HT1080 (cell line): Measurements from ENCODE around the gene AK8. TPM values are rescaled to one million over a fixed set of nuclear protein-coding genes. Genes with fewer than 3 reads are reported as not detected.

Experiments used
- DNase-seq: peaks from one replicate; pipeline ENCODE4 v3.0.0-alpha.2; 2015; ENCODE audit warnings: low read depth
- total RNA-seq: library from RNA; depleted of rRNA; stranded (reverse); fragments of >200 nt; shearing (Covaris generic); gene quantifications from 2 replicates; pipeline ENCODE4 v1.2.3, GENCODE V29; 2014

The AK8 gene
- total RNA-seq, 1 experiment from 2014 or later, result not detected

DNA sequence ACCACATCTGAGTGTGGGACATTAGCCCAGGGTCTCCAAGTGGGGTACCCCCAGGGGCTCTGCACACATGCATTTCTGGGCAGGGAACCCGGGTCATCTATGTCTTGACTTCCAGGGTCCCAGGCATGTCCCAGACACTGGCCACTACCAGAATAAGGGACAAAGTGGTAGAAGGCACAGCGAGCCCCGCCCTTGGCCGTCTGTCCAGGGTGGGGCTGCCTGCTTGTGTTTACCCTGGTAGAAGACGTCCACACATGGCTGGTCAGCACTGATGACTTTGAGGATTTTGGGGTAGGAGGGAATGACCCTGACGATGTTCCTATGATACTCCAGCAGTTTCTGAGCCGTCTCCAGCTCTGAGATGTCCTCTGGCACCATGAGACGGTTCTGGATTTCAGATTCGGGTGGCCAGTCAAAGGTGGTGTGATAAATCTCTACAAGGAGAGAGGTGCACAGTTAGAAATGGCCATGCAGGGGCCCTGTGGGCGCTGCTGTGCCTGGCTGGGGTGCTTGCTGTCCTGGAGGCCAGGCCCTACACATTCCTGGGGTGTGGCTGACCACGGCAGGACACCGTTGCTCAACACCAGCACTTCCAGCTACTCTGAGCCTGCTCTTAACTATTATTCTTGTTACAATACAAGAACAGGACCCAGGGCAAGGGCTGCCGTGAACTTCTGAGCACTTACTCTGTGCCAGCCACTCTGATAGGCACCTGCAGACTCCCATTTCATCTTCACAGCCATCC lies 51.3 kb downstream of the AK8 start:
- DNase-seq, result no peak

DNA sequence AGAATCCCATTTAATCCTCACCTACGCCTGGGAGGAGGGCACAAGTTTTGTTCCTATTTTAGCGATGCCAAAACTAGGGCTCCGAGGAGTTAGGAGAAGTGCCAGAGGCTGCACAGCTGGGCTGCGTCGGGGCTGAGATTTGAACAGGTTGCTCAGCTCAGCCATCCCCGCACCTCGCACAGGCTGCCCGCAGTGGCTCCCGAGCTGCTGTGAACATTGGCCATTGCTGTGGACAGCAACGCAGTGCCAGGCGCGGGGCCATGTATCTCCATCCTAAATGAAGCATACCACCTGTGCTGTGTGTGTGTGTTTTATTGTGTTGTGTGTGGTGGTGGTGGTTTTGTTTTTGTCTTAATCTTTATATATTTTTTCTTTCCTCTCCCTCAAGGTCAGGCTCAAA lies 52.0 kb downstream of the AK8 start:
- no peak for DNase-seq

DNA sequence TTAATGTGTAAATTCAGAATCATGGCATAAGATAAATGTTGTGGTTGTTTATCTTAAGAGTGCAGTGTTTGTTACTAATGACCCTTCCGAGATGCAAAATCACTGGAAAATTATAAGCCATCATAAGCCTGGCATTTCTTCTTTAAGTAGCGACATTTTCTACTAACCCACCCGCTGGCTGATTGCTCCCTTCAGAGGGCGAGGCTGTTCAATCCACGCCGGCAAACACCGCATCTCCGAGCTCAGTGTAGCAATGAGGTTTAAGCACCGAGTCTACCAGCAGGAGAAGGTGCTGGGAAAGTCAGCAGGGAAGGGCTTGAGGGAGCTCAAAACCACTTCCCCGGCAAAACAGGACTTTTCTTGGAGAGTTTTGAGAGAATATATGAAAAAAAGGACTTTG lies 52.7 kb downstream of the AK8 start:
- DNase-seq, result no peak

DNA sequence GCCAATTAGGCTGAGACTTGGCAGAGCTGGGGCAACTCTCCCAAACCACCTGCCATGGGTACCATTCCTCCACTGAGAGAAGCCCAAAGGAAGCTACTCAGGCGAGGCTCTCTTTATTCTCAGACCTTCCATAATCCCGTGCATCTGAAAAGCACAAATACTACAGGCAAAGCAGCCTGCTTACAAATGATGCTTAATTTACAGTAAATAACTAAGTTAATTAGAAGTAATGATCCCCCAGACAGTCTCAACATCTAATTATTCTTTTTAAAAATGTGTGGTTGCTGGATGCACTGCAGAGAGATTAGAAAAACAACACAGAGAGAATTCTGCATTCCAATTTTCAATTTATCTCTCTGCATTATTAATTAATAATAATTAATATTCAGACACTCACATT lies 53.1 kb downstream of the AK8 start:
- no peak for DNase-seq

DNA sequence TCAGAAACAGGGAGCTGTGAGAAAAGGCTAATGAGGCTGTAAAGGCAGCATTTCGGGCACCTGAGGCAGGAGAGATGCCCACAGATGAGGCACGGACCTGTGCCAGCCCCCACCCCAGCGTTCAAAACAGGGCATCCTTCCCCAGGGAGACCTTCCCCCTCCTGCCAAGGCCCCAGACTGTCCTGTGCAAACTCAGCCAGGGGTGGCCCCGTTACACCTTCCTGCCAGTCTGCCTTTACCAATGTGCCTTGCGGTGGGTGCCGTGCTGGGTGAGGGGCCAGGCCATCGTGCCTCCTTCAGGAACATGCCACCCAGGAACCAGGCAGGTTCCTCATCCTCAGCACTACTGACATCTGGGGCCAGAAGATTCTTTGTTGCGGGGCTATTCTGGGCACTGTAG lies 53.9 kb downstream of the AK8 start:
- no peak for DNase-seq

DNA sequence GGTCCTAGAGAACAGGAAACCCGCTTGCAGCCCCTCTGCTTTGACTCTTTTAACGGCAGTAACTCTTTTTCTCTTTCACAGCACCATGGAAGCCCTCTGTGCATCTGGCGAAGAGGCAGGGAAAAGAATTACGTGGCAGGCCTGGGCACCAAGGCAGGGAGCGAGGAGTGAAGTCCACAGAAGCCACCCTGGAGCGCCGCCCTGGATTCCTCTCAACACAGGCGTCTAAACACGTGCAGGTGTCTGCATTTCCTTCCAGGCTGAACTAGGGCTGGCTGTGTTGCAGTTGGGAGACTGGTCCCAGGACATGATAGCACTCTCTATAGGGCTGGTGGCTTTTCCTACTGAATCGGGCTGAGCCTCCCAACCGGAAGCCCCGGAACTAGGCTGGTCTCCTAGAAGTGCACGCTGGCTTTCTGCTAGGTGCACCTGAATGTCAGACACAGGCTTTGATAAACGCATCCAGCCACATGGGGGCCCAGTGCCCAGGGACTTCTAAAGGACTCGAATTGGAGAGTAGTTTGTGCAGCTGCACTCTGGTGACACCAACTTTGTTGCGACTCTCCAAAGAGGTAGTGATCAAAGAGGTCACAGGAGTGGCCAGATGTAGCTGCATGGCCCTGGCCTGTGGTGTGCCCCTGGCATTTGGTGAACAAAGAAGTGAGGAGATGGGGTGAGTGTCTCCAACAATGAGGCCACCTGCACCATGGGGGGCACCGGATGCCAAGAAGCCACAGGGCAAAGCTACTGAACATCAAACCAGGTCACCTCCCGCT lies 54.5 kb downstream of the AK8 start:
- no peak for DNase-seq

DNA sequence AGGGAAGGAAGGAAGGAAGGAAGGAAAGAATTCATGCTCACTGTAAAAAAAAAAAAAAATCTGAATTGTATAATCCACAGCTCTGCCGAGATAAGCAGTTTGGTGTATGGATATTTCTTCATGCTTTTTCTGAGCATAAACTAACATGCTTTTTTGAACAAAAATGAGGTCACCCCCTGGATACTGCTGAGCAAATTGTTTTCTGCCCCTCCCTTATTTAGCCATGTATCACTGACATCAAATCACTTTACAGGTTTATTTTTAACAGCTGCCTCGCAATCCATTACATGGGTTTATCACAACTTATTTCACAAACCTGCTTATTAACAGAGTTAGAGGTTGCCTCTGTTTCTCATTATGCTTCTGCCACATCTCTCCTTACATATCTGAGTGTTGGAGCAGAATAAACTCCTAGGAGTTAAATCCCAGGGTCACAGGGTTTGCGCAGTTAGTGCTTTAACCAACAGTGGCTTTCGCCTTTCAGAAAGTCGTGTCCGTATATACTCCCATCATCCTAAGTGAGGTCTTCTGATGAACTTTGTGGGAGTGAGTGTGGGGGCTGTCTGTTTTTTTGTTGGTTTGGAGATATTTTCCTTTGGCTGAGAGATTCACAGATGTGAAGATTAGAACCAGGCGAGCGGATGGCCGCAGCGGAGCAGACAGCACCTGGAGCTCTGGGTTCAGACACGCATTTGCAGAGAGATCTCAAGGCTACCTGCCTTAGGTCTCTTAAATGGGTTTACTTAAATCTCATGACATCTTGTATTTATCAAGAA lies 57.7 kb downstream of the AK8 start:
- peak; percentile 4 for DNase-seq

DNA sequence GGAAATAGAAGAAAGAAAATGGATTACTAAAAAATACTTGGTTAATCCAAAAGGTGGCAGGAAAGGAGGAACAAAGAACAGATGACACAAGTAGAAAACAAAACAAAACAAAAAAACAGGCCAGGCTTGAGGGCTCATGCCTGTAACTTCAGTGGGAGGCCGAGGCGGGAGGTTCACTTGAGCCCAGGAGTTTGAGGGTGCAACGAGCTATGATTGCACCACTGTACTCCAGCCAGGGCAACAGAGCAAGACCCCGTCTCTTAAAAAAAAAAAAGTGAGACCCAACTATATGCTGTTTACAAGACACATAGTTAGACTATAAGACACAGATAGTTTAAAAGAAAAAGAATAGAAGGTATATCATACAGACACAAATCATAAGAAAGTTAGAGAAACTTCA lies 59.5 kb downstream of the AK8 start:
- DNase-seq, result no peak

DNA sequence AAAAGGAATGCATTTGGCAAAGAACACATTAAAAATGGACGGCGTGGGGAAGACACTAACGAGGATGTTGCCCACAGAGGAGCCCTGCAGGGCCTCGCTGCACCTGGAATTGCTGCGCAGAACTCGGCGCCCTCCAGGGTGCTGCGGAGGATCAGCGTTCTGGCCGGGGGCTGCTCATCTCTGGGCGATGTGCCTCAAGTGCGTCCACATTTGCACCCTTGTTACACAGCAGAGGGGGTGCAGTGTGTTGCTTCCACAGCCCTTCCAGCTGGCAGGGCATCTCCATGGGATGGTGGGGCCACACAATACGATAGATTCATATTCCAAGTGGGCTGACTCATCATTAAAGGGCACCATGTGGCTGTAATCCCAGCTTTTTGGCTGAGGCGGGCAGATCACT lies 63.1 kb downstream of the AK8 start:
- no peak for DNase-seq

DNA sequence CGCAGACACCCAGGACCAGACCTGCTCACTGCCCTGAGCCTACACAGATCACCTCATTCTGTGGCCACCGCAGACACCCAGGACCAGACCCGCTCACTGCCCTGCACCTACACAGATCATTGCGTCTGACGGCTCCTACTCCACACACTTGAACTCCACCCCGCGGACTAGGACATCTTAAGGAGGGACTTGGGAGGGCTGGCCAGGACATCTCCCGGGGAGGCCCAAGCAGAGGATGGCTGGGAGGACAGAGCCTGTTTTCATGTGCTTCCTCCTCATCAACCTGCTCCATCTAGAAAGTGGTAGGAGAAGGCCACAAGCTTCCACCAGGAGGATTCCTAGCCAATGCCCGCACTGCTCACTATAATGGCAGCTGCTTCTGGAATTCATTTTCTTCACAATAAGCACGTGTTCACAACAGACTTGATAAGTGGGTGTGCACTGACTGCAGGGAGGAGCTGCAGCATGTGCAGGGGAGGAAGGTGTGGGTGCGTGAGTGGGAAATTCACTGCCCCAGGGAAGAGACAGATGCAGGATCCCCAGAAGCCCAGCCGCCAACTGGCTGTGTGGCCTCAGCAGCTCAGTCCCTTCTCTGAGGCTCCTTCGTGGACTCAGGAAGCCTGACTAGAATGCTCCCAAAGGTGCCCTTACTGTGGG lies 64.8 kb downstream of the AK8 start:
- no peak for DNase-seq

DNA sequence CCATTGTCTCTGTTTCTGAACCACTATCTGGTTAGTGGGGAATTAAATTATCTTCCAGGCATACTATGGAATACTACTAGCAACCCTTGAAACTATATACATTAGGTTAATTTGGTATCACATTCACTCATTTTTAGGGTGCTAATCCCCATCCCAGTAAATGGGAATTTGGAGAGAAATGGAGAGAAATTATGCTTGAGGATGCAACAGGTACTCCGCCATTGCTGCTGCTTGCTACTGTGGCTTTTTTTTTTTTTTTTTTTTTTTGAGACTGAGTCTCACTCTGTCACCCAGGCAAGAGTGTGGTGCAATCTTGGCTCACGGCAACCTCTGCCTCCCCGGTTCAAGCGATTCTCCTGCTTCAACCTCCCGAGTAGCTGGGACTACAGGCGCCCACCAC lies 66.1 kb downstream of the AK8 start:
- DNase-seq, result no peak

DNA sequence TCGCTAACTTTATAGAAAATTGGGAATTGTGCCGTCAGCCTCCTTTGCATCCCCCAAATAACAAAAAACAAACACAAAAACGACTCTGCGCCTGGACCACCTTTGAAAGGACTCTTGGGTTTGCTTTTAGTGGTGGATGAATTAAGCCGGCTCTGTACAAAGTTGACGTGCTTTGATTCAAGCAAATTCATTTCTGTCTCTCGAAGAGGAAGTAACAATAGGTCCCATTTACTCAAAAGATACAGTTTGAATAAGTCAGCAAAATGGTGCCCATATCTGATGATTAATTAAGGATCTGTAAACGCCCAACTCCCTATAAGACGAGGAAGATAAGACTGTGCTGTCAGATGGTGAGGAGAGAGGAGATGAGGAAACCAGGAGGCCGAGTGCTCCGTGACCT lies 67.8 kb downstream of the AK8 start:
- no peak for DNase-seq

DNA sequence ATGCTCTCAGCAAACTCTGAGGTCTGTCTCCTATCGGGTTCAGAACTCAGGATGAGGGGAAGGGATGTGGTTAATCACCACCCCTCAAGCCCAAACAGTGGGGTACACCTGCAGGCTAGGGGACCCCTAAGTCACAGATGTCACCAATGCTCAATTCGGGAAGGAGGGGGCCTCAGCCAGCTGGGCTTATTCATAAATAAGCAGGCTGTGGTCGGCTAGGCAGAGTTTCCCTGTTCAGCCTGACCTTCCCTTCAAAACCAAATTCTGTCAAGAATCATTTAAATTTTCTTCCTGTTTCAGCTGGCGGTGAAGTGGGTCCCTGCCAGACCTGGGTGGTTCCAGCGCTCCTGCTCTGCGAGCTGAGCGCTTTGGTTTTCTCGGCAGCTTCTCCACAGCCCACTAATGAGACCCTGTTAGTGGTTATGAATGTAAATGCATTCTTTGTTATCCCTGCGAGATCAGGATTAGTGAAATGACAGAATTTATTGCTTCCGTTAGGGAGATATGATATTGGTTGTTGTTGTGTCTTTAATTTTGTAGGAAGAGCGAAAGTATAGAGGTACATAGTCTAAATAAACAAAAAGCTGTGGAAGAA lies 68.3 kb downstream of the AK8 start:
- no peak for DNase-seq

DNA sequence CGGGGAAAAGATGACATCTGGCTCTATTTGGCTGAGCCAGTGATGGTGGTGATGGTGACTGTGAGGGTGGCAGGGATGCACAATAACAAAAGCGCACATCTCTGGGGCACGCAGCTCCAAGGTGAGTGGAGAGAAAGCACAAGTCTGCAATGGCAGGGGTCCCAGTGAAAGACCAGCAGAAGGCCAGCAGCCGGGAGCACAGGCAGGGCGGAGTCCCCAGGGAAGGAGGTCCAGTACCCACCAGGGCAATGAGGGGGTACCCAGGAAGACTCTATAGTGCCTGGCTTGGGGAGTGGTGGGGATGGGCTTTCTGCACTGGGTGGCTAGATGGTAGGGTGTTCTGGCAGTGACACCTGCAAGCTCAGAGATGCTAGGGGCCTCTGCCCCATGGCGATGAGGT lies 69.4 kb downstream of the AK8 start:
- DNase-seq, result no peak

DNA sequence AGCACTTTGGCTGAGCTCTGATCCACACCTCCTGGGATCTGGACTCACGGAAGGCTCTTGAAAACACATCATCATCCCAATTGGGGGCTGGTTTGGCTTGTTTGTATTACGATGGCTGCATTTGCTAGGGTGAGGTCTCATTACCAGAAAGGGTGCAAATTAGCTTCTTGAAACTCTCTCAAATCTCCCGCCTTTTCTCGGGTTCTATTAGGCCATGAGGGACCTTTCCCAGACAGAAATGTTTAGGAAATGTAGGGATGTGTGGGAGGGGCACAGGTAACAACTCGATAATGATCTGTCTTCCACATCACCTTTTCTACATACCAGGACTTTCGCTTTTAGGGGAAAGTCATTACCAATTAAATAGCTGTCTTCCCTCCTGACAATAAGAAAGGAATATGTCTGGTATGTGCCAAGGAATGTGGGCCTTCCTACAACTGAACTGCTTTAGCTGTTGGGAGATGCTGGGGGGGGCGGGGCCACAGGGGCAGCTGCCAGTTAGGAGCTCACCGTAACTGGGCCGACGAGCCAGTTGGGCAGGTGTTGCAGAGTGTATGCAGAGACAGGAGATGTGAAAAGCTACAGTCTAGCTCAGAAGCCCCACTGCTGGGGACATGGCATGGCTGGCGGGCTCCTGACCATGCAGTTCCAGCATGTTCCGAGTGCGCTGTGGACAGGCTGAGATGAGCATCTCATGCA lies 71.2 kb downstream of the AK8 start:
- DNase-seq, result no peak

DNA sequence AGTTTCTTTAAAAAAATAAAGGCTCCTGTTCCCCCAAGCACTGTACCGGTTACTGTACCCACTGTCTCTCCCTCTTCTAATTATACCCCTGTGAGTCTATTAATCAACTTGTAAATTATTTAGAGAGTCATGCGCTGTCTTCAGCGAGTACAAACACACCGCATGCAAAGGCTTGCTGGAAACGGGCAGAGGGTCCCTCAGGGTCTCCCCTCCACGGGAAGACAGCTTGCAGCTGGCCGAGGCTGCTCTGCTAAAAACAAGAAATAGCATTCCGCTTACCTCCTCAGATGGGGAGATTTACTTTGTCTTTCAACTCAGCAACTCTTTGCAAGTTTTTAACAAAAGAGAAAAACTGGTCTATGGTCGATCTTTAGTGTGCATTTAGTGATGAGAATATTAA lies 71.8 kb downstream of the AK8 start:
- DNase-seq, result no peak

DNA sequence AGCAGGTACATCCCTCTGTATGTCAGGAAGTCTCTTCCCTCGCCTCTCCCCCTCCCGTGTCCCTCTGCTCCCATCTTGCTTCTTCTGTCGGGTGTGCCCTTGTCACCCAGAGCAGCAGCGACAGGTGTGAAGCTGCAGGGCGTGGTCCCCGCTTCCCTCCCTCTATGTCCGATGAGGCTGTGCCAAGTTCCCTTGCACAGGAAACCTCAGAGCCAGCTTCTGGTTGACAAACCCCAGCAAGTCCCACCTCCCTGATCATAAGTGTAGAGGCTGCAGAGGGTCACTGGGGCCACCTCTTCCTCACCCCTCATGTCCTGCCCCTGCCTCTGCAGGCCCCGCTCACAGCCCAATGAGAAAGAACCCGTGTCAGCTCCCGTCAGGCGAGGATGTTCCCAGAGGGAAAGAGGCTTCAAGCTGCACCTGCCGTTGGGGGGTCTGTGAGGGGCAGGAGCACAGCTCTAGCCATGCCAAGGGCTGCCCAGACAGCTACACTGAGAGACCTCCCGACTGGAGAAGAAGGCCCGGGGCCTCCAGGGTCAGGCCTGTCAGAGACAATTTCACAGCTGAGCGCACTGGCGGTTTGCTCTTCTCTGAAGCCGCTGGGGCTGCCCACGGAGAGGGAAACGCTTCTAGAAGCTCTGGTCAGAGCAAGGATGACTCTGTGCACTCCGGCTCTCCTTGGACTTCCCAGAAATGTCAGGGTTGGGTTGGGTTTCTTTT lies 73.3 kb downstream of the AK8 start:
- no peak for DNase-seq

DNA sequence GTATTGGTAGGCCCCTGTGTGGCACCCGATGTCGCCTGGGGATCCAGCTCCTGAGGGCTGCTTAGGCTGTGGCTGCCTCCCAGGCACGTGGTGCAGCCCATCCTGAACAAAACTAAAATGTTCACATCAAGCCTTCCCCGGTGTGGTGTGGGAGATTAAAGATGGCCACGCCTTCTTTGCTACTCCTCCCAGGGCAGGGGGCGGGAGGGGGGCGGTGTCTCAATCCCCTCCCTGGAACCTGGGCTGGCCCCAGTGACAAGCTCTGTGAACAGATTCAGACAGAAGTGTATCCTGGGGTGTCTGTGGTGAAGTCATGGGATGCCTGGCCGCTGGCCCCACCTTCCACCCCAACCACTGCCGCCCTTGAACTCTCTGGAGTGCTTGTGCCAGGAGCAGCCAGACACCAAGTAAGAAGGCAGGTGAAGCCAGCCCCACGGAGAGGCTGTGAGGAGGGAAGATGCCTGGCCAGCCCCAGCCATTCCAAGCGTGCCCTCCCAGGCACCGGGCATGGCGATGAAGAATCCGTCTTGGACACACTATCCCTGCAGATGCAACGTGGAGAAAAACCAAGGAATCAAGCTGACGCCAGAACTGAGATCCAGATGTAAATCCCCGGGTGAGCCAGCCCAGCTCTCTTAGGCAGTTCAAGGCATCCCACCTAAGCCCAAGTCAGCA lies 75.8 kb downstream of the AK8 start:
- DNase-seq, result no peak

DNA sequence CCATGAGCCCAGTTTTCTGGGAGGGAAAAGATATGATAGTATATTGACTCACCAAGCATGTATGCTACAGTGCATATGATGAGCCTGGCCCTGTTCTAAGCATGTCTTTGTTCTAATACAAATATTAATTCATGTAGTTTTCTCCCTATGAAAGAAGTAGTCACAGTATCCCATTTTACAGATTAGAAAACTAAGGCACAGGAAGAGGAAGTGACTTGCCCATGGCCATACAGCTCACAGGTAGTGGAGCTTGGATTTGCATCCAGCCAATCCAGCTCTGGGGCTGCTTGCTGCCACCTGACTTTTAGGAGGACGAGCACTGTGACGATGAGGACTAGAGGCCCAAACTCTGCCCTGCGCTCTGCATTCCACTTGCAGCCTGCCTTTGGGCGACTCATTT lies 76.4 kb downstream of the AK8 start:
- no peak for DNase-seq
